Suprapubic skin (tissue), 4 donors: ENCODE measurements around the gene NCOA4. TPM values are rescaled to one million over a fixed set of nuclear protein-coding genes. Genes with fewer than 3 reads are reported as not detected.

ENCODE experiments used
- DNase-seq, 2 donors: peaks; one replicate each; pipeline ENCODE4 v3.0.0-alpha.2; 2019; ENCODE audit warnings: low spot score in 2 of 2
- H3K27ac ChIP-seq: fragments of 200-600 bp; sonication (generic); one replicate; pipeline ENCODE4 v1.5.1; 2019
- H3K27me3 ChIP-seq: fragments of 200-600 bp; sonication (generic); one replicate; pipeline ENCODE4 v1.5.1; 2019
- H3K36me3 ChIP-seq: fragments of 200-600 bp; sonication (generic); one replicate; pipeline ENCODE4 v1.5.1; 2019
- H3K4me1 ChIP-seq: fragments of 200-600 bp; sonication (generic); one replicate; pipeline ENCODE4 v1.5.1; 2019
- H3K4me3 ChIP-seq: fragments of 200-600 bp; sonication (generic); one replicate; pipeline ENCODE4 v1.5.1; 2019; ENCODE audit warnings: mild to moderate bottlenecking
- H3K9me3 ChIP-seq: fragments of 200-600 bp; sonication (generic); one replicate; pipeline ENCODE4 v1.5.1; 2019
- CTCF ChIP-seq, 2 donors: fragments of 200-600 bp in 1 of 2; fragments of 450-650 bp in 1 of 2; sonication (generic) in 1 of 2; IDR thresholded peaks; one replicate each; pipeline ENCODE4 v1.5.1; 2016 to 2019; ENCODE audit warnings: antibody characterized with exemption in 2 of 2, mild to moderate bottlenecking in 1 of 2, moderate library complexity in 1 of 2
- EP300 ChIP-seq: sonication (generic); formaldehyde crosslinking; IDR thresholded peaks from one replicate; pipeline ENCODE4 v1.6.1; 2017; ENCODE audit warnings: antibody characterized with exemption
- POLR2A ChIP-seq, 2 donors: fragments of 450-650 bp; IDR thresholded peaks; one replicate each; pipeline ENCODE4 v1.6.1; 2017; ENCODE audit warnings: antibody characterized with exemption in 2 of 2, mild to moderate bottlenecking in 2 of 2, moderate library complexity in 2 of 2
- POLR2AphosphoS5 ChIP-seq, 3 donors: sonication (generic); formaldehyde crosslinking; IDR thresholded peaks; one replicate each; pipeline ENCODE4 v1.6.1; 2017; ENCODE audit warnings: antibody characterized with exemption in 3 of 3
- WGBS: methylation state at CpG from one replicate; pipeline ENCODE4 v1.1.5; 2018; 5-methylcytosine and 5-hydroxymethylcytosine counted together
- total RNA-seq, 4 donors: library from RNA; depleted of rRNA; stranded (reverse); fragments of >200 nt; gene quantifications; one replicate each; pipeline ENCODE4 v1.1.0, GENCODE V29; 2016

Gene NCOA4
- total RNA-seq, 4 donors from 2014 or later, result 117 to 170 (median 151) TPM

DNA sequence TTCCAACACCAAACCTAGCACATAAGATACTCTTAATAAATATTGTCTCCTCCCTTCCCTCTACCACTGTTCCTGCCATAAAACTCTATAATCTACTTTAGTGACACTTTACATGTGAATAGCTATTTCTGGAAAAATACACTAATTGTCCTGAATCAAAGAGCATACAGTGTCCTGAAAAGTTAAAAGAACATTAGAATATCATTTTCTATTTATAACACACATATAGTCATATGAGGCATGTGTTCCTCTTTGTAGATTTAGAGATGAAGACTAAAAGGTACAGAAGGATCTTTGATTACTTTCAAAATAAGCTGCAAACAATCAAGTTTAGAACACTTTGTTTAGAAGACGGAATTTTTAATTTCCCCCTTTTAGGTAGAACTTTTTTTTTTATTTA is 13.6 kb downstream of the NCOA4 start:
- no peak for TF ChIP-seq POLR2A (IDR thresholded peaks at IDR 0.05)
- TF ChIP-seq CTCF (IDR thresholded peaks at IDR 0.05), result no peak
- no peak for TF ChIP-seq POLR2AphosphoS5 (IDR thresholded peaks at IDR 0.05)
- TF ChIP-seq EP300, result no peak
- no peaks in the 10 kb centered on the region for H3K9me3 ChIP-seq
- H3K27ac ChIP-seq, result no peak overlapping the region
- DNase-seq, result no peak
- peaks cover 36% of the 10 kb centered on the region for H3K4me1 ChIP-seq
- whole genome bisulfite sequencing, result 88% methylated on average over 1 of the region's 1 CpG
- H3K4me3 ChIP-seq, result no peak overlapping the region
- no peaks in the 10 kb centered on the region for H3K27me3 ChIP-seq
- peaks cover 38% of the 10 kb centered on the region for H3K36me3 ChIP-seq

GRCh38 chr10:46016190-46016589 is 14.2 kb downstream of the NCOA4 start:
- peaks cover 44% of the 10 kb centered on the region for H3K36me3 ChIP-seq
- H3K4me3 ChIP-seq, result no peak overlapping the region
- no peak for DNase-seq
- no peak overlapping the region for H3K27ac ChIP-seq
- H3K27me3 ChIP-seq, result no peaks in the 10 kb centered on the region
- H3K4me1 ChIP-seq, result peaks cover 30% of the 10 kb centered on the region
- 98% methylated on average over 5 of the region's 5 CpGs for WGBS
- no peaks in the 10 kb centered on the region for H3K9me3 ChIP-seq
- TF ChIP-seq POLR2A (IDR thresholded peaks at IDR 0.05) (no peak), POLR2AphosphoS5 (IDR thresholded peaks at IDR 0.05) (no peak), EP300 (no peak), CTCF (IDR thresholded peaks at IDR 0.05) (no peak)

- DNase-seq, result no peak
- Histone ChIP-seq H3K4me3 (no peak overlapping the region), H3K27ac (no peak overlapping the region), H3K9me3 (no peaks in the 10 kb centered on the region), H3K27me3 (no peaks in the 10 kb centered on the region), H3K4me1 (peaks cover 22% of the 10 kb centered on the region), H3K36me3 (peaks cover 57% of the 10 kb centered on the region)
- TF ChIP-seq EP300 (no peak), CTCF (IDR thresholded peaks at IDR 0.05) (no peak), POLR2AphosphoS5 (IDR thresholded peaks at IDR 0.05) (no peak), POLR2A (IDR thresholded peaks at IDR 0.05) (no peak)
- 82% methylated on average over 5 of the region's 5 CpGs for WGBS
Observed at GRCh38 chr10:46014683-46015405, 15.6 kb downstream of the NCOA4 start.

DNA sequence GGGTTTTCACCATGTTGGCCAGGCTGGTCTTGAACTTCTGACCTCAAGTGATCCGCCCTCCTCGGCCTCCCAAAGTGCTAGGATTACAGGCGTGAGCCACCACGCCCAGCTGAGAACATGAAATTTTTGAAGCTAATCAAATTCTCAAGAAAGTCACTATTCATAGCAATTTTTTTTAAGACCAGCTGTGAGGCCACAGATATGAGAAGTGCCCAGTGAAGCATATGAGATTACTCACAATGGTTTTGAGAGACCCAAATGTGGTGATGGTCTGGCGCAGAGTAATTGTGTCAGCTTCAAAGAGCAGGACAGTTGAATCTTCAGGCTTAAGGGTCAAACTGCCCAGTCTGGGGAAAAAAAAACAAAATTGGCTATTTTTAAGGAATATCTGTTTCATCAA is 16.2 kb downstream of the NCOA4 start:
- Histone ChIP-seq H3K36me3 (peaks cover 64% of the 10 kb centered on the region), H3K27me3 (no peaks in the 10 kb centered on the region), H3K4me1 (peaks cover 15% of the 10 kb centered on the region), H3K9me3 (no peaks in the 10 kb centered on the region), H3K4me3 (no peak overlapping the region), H3K27ac (no peak overlapping the region)
- TF ChIP-seq POLR2AphosphoS5 (IDR thresholded peaks at IDR 0.05) (no peak), EP300 (no peak), CTCF (IDR thresholded peaks at IDR 0.05) (no peak), POLR2A (IDR thresholded peaks at IDR 0.05) (no peak)
- 95% methylated on average over 5 of the region's 5 CpGs for WGBS
- DNase-seq, result no peak

DNA sequence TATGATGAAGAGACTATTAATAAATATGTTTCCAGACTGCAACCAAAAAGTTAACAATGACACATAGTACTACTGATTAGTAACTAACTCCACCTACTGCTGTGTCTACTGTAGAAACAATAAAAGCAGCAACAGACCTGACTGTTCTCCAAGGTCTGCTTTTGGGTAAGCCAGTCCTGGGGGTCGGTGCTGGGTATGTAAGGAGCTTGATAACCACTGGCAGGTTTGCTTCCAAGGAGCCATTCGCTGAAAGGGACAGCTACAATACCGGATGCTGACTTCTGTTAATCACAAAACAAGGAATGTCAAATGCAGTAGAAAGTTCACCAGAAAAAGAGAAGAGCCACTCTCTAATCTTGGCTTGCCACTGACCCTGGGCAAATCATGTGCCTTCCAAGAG is 17.7 kb downstream of the NCOA4 start:
- Histone ChIP-seq H3K27ac (no peak overlapping the region), H3K9me3 (no peaks in the 10 kb centered on the region), H3K27me3 (no peaks in the 10 kb centered on the region), H3K36me3 (peaks cover 78% of the 10 kb centered on the region), H3K4me1 (peaks cover under 1% of the 10 kb centered on the region), H3K4me3 (no peak overlapping the region)
- TF ChIP-seq POLR2A (IDR thresholded peaks at IDR 0.05) (no peak), CTCF (IDR thresholded peaks at IDR 0.05) (no peak), POLR2AphosphoS5 (IDR thresholded peaks at IDR 0.05) (no peak), EP300 (no peak)
- 94% methylated on average over 3 of the region's 3 CpGs for WGBS
- DNase-seq, result no peak
